ENCODE measurements around the gene RNF4. TPM values are rescaled to one million over a fixed set of nuclear protein-coding genes. Genes with fewer than 3 reads are reported as not detected.

The RNF4 gene
- polyA plus RNA-seq, 3 donors = 28.8 to 41.3 (median 37.0) TPM

DNA sequence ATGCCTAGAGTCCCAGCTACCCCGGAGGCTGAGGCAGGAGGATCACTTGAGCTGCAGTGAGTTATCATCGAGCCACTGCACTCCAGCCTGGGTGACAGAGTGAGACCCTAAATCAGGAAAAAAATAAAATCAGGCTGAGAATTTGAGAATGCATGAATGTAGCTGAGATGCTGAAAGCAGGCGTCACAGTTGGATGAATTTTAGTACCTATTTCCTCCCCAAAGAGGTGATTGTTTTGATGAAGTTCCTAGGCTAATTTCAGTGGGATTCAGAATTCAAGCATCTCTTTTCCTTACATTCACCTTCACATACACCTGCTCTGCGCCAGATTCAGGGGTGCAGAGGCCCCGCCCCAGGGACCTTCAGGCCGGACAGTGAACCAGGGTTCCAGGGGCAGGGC, 47.0 kb upstream of the RNF4 start:
- no peak overlapping the region for H2AFZ ChIP-seq (ENCODE audit: insufficient read depth, low read depth, low read length, poor library complexity, severe bottlenecking)
- H3K36me3 ChIP-seq (replicated peaks in 1 of 2; ENCODE audit: control insufficient read depth in 1 of 2, insufficient read depth in 2 of 2, low read length in 2 of 2) = no peaks in the 10 kb centered on the region
- H3K4me1 ChIP-seq (ENCODE audit: control insufficient read depth in 1 of 2, insufficient read depth in 2 of 2, low read length in 2 of 2) = peaks cover 24 to 31% of the 10 kb centered on the region in 2 donors
- H3K27ac ChIP-seq (ENCODE audit: low read depth in 1 of 2, low read length in 2 of 2) = no peak overlapping the region
- DNase-seq = no peak
- Mint-ChIP-seq H3K9me3 (peaks cover 0 to 6% (median 0%) of the 10 kb centered on the region in 7 donors), H3K27me3 (ENCODE audit: low read depth in 3 of 3) (peaks cover 28 to 34% (median 29%) of the 10 kb centered on the region in 3 donors), H3K36me3 (peaks cover 0 to 2% of the 10 kb centered on the region in 2 donors), H3K4me1 (peaks cover 26% of the 10 kb centered on the region), H3K27ac (no peak overlapping the region), H3K4me3 (peak overlapping the region in 1 of 2 donors; percentile 46)
- TF ChIP-seq, protein P1, sequence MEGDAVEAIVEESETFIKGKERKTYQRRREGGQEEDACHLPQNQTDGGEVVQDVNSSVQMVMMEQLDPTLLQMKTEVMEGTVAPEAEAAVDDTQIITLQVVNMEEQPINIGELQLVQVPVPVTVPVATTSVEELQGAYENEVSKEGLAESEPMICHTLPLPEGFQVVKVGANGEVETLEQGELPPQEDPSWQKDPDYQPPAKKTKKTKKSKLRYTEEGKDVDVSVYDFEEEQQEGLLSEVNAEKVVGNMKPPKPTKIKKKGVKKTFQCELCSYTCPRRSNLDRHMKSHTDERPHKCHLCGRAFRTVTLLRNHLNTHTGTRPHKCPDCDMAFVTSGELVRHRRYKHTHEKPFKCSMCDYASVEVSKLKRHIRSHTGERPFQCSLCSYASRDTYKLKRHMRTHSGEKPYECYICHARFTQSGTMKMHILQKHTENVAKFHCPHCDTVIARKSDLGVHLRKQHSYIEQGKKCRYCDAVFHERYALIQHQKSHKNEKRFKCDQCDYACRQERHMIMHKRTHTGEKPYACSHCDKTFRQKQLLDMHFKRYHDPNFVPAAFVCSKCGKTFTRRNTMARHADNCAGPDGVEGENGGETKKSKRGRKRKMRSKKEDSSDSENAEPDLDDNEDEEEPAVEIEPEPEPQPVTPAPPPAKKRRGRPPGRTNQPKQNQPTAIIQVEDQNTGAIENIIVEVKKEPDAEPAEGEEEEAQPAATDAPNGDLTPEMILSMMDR (IDR thresholded peaks at IDR 0.05) = no peak
- H3K4me2 ChIP-seq (replicated peaks; ENCODE audit: extremely low read depth, low read length, poor library complexity, severe bottlenecking) = no peak overlapping the region
- no peak overlapping the region for H3K4me3 ChIP-seq (replicated peaks in 1 of 3; ENCODE audit: low read depth in 2 of 3, low read length in 3 of 3)
- H3K79me2 ChIP-seq (ENCODE audit: insufficient read depth, low read length) = no peaks in the 10 kb centered on the region
- no peaks in the 10 kb centered on the region for H3K9me3 ChIP-seq (replicated peaks in 1 of 2; ENCODE audit: control insufficient read depth in 1 of 2, insufficient read depth in 1 of 2, low read length in 2 of 2)
- no peak overlapping the region for H3K9ac ChIP-seq (ENCODE audit: insufficient read depth, low read length, poor library complexity, severe bottlenecking)
- H3K27me3 ChIP-seq (ENCODE audit: control insufficient read depth in 2 of 2, insufficient read depth in 2 of 2, low read length in 2 of 2) = peaks cover 5 to 21% of the 10 kb centered on the region in 2 donors
- WGBS (ENCODE audit: insufficient coverage) = 95% methylated on average over 4 of the region's 6 CpGs
- intact Hi-C loops (cut with micrococcal nuclease) = loop anchor here (5.0 kb wide), 2 partner anchors 40 to 180 kb away; partner anchors contain the start of genes HAUS3 (in 1 of the 2) and POLN (in 1 of the 2)
- no peaks in the 10 kb centered on the region for H4K20me1 ChIP-seq (ENCODE audit: insufficient read depth, low read length)

DNA sequence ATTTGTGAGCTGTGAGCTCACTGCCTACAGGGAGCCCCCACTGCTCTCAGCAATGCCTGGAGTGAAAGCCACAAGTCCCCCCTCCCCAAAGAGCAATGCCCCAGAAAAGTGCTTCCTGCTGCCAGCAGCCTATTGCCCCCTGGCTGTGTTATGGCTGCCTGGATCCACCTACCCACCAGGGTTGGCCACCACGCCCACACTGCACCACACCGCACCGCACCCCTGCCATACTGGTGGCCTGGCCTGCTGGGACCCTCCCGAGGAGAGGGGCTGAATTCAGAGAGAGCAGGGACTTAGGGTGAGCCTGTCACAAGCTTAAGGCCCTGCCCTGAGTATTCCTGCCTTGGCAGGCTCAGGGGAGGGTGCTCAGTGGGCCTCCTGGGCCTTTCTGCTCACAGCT, 45.8 kb upstream of the RNF4 start:
- Mint-ChIP-seq H3K36me3 (no peaks in the 10 kb centered on the region), H3K4me3 (no peak overlapping the region), H3K4me1 (peaks cover 19% of the 10 kb centered on the region), H3K27me3 (ENCODE audit: low read depth in 3 of 3) (peaks cover 21 to 24% (median 22%) of the 10 kb centered on the region in 3 donors), H3K9me3 (no peaks in the 10 kb centered on the region), H3K27ac (no peak overlapping the region)
- WGBS (ENCODE audit: insufficient coverage) = 75% methylated on average over 4 of the region's 4 CpGs
- H3K27me3 ChIP-seq (ENCODE audit: control insufficient read depth in 2 of 2, insufficient read depth in 2 of 2, low read length in 2 of 2) = peaks cover 0 to 12% of the 10 kb centered on the region in 2 donors
- H3K9ac ChIP-seq (ENCODE audit: insufficient read depth, low read length, poor library complexity, severe bottlenecking) = no peak overlapping the region
- TF ChIP-seq, protein P1 (IDR thresholded peaks at IDR 0.05) = no peak
- H3K4me3 ChIP-seq (replicated peaks in 1 of 3; ENCODE audit: low read depth in 2 of 3, low read length in 3 of 3) = no peak overlapping the region
- intact Hi-C loops (cut with micrococcal nuclease) = loop anchor here (5.0 kb wide), 2 partner anchors 39 to 181 kb away; partner anchors contain the start of genes HAUS3 (in 1 of the 2) and POLN (in 1 of the 2)
- H3K4me2 ChIP-seq (replicated peaks; ENCODE audit: extremely low read depth, low read length, poor library complexity, severe bottlenecking) = no peak overlapping the region
- no peak overlapping the region for H2AFZ ChIP-seq (ENCODE audit: insufficient read depth, low read depth, low read length, poor library complexity, severe bottlenecking)
- H3K4me1 ChIP-seq (ENCODE audit: control insufficient read depth in 1 of 2, insufficient read depth in 2 of 2, low read length in 2 of 2) = peaks cover 16 to 19% of the 10 kb centered on the region in 2 donors
- no peaks in the 10 kb centered on the region for H3K79me2 ChIP-seq (ENCODE audit: insufficient read depth, low read length)
- H3K36me3 ChIP-seq (replicated peaks in 1 of 2; ENCODE audit: control insufficient read depth in 1 of 2, insufficient read depth in 2 of 2, low read length in 2 of 2) = no peaks in the 10 kb centered on the region
- no peaks in the 10 kb centered on the region for H3K9me3 ChIP-seq (replicated peaks in 1 of 2; ENCODE audit: control insufficient read depth in 1 of 2, insufficient read depth in 1 of 2, low read length in 2 of 2)
- DNase-seq = no peak
- H3K27ac ChIP-seq (ENCODE audit: low read depth in 1 of 2, low read length in 2 of 2) = no peak overlapping the region
- no peaks in the 10 kb centered on the region for H4K20me1 ChIP-seq (ENCODE audit: insufficient read depth, low read length)

All from CD14-positive monocyte (primary cell).